Endothelial cell of umbilical vein (primary cell): ENCODE data around the gene CALHM1. TPM values are rescaled to one million over a fixed set of nuclear protein-coding genes. Genes with fewer than 3 reads are reported as not detected.

Experiments
- BruUV-seq: library from RNA; stranded (reverse); fragments of 400-500 nt; replicated peaks from 2 replicates; lab custom pipeline; 2021; lab: Mats Ljungman, UMichigan
- CTCF ChIA-PET: fragments of 300-600, 350-600 bp; sonication (Branson Sonifier 250); formaldehyde crosslinking; loops from one replicate; lab custom pipeline; 2021; ENCODE audit warnings: antibody characterized with exemption, inconsistent platforms; lab: Charles Lee
- POLR2A ChIA-PET: fragments of 300-600, 350-600 bp; sonication (Branson Sonifier 250); formaldehyde crosslinking; loops from one replicate; lab custom pipeline; 2021; ENCODE audit warnings: antibody characterized with exemption, inconsistent platforms; lab: Charles Lee
- DNase-seq: peaks from one replicate; pipeline ENCODE4 v3.0.0-alpha.2; 2011; ENCODE audit warnings: low read depth, low spot score
- FAIRE-seq: peaks from 2 replicates; lab custom pipeline; 2011; peaks lifted over from hg19 to GRCh38; lab: Jason Lieb, UNC
- H2AFZ ChIP-seq: 2 replicates; pipeline ENCODE4 v1.6.0; 2012; ENCODE audit warnings: low read depth, low read length, control low read depth, inconsistent platforms
- H3K27ac ChIP-seq: 2 replicates; pipeline ENCODE4 v1.5.1; 2011; ENCODE audit warnings: low read depth, mild to moderate bottlenecking, control low read depth, low read length, moderate library complexity; ENCODE audit not compliant: insufficient read depth
- H3K27me3 ChIP-seq, 2 experiments: 2 replicates each; pipeline versions ENCODE4 v1.6.0 to v1.6.1; 2011; ENCODE audit warnings: low read length in 2 of 2, mixed read lengths in 1 of 2; ENCODE audit not compliant: control insufficient read depth in 2 of 2, insufficient read depth in 2 of 2
- H3K36me3 ChIP-seq, 2 experiments: 2 replicates in 1 of 2; 3 replicates in 1 of 2; pipeline ENCODE4 v1.5.1; 2011; ENCODE audit warnings: low read length in 2 of 2, mild to moderate bottlenecking in 1 of 2, moderate library complexity in 1 of 2; ENCODE audit not compliant: control insufficient read depth in 2 of 2, insufficient read depth in 2 of 2; ENCODE audit errors: extremely low read depth in 1 of 2
- H3K4me1 ChIP-seq: 3 replicates; pipeline ENCODE4 v1.5.1; 2011; ENCODE audit warnings: mild to moderate bottlenecking, low read length; ENCODE audit not compliant: control insufficient read depth, insufficient read depth; ENCODE audit errors: extremely low read depth
- H3K4me2 ChIP-seq: 2 replicates; pipeline ENCODE4 v1.6.1; 2011; ENCODE audit warnings: low read length, control low read depth, mixed read lengths; ENCODE audit not compliant: insufficient read depth
- H3K4me3 ChIP-seq, 3 experiments: fragments of 200-600 bp in 1 of 3; sonication (generic), shearing (Covaris generic) in 1 of 3; replicated peaks in 1 of 3; 2 replicates each; pipeline ENCODE4 v1.5.1; 2011 to 2016; ENCODE audit warnings: control low read depth in 3 of 3, low read length in 3 of 3, mild to moderate bottlenecking in 2 of 3, inconsistent platforms in 1 of 3, low read depth in 1 of 3, moderate library complexity in 1 of 3; ENCODE audit not compliant: insufficient read depth in 1 of 3
- H3K79me2 ChIP-seq: 2 replicates; pipeline ENCODE4 v1.6.0; 2012; ENCODE audit warnings: low read length, inconsistent platforms; ENCODE audit not compliant: control insufficient read depth, insufficient read depth
- H3K9ac ChIP-seq: replicated peaks from 2 replicates; pipeline ENCODE3; 2011; ENCODE audit warnings: low read length, control low read depth; ENCODE audit not compliant: insufficient read depth; ENCODE audit errors: extremely low read depth
- H3K9me1 ChIP-seq: replicated peaks from 3 replicates; pipeline ENCODE4 v1.6.0; 2011; ENCODE audit warnings: mild to moderate bottlenecking, low read length; ENCODE audit not compliant: control insufficient read depth, insufficient read depth; ENCODE audit errors: extremely low read depth
- H3K9me3 ChIP-seq: replicated peaks from 2 replicates; pipeline ENCODE4 v1.5.1; 2012; ENCODE audit warnings: low read length, inconsistent platforms; ENCODE audit not compliant: control insufficient read depth, insufficient read depth
- H4K20me1 ChIP-seq: replicated peaks from 2 replicates; pipeline ENCODE3; 2011; ENCODE audit warnings: mild to moderate bottlenecking, low read length; ENCODE audit not compliant: control insufficient read depth, insufficient read depth; ENCODE audit errors: extremely low read depth
- EZH2 ChIP-seq: IDR thresholded peaks from 2 replicates; pipeline ENCODE4 v1.6.1; 2012; ENCODE audit warnings: borderline replicate concordance, low read depth, mild to moderate bottlenecking, moderate library complexity, low read length, inconsistent platforms; ENCODE audit not compliant: severe bottlenecking
- FOS ChIP-seq: IDR thresholded peaks from 2 replicates; pipeline ENCODE4 v1.6.1; 2011; ENCODE audit warnings: mild to moderate bottlenecking, low read length, moderate library complexity, borderline replicate concordance; ENCODE audit not compliant: insufficient read depth
- GATA2 ChIP-seq: IDR thresholded peaks from 2 replicates; pipeline ENCODE4 v1.7.0; 2011; ENCODE audit warnings: low read depth, mild to moderate bottlenecking, moderate library complexity, mixed read lengths, low read length; ENCODE audit not compliant: insufficient read length, insufficient read depth
- JUN ChIP-seq: IDR thresholded peaks from 2 replicates; pipeline ENCODE4 v1.6.1; 2011; ENCODE audit warnings: borderline replicate concordance, low read depth; ENCODE audit not compliant: insufficient read length, insufficient read depth
- MYC ChIP-seq: IDR thresholded peaks from one replicate; pipeline ENCODE4 v1.6.1; 2011; ENCODE audit warnings: mild to moderate bottlenecking, low read depth, low read length
- POLR2A ChIP-seq: IDR thresholded peaks from 2 replicates; pipeline ENCODE4 v1.6.1; 2012; ENCODE audit warnings: low read depth, mild to moderate bottlenecking, control low read depth, low read length
- POLR2AphosphoS5 ChIP-seq: IDR thresholded peaks from 2 replicates; pipeline ENCODE4 v1.6.1; 2012; ENCODE audit warnings: low read depth, mild to moderate bottlenecking, control low read depth, low read length, moderate library complexity; ENCODE audit not compliant: insufficient read depth
- dilution Hi-C: fragments of 300-500 bp; cut with MboI; formaldehyde crosslinking; loops from one replicate; pipeline ENCODE4 v1.15.0; 2019; ENCODE audit warnings: low sequenced_read_pairs; ENCODE audit not compliant: extremely low pct_ligation_motif_present
- intact Hi-C: fragments of 100-400 bp; cut with micrococcal nuclease; formaldehyde crosslinking; loops from one replicate; pipeline ENCODE4 v1.10.0; 2022
- polyA plus RNA-seq, 4 experiments: library from polyadenylated mRNA; depleted of rRNA in 3 of 4; stranded (reverse) in 3 of 4; unstranded in 1 of 4; fragments of >200 nt; gene quantifications; 2 replicates each; pipeline versions ENCODE4 v1.2.1 to v1.2.3, GENCODE V29; 2011 to 2012; ENCODE audit warnings: missing spikeins in 1 of 4
- total RNA-seq: library from RNA; stranded (reverse); gene quantifications from 2 replicates; pipeline ENCODE4 v1.2.3, GENCODE V29; 2021
- TF ChIP-seq, protein P1 (sequence below): IDR thresholded peaks from 2 replicates; pipeline ENCODE4 v1.6.1; 2011; ENCODE audit not compliant: insufficient read depth, insufficient read length
- TF ChIP-seq, protein P2 (sequence below), 2 donors: IDR thresholded peaks; 1 replicate in 1 of 2; 2 replicates in 1 of 2; pipeline ENCODE4 v1.5.1; 2011; ENCODE audit warnings: low read length in 2 of 2, mild to moderate bottlenecking in 2 of 2, moderate library complexity in 2 of 2, control low read depth in 1 of 2, inconsistent platforms in 1 of 2, low read depth in 1 of 2; ENCODE audit not compliant: insufficient read depth in 1 of 2; ENCODE audit errors: extremely low read depth in 1 of 2

Gene CALHM1
- total and polyA plus RNA-seq, 2 donors (not counting 3 experiments of a cell fraction or from before 2014, with no cell fraction given): not detected

DNA sequence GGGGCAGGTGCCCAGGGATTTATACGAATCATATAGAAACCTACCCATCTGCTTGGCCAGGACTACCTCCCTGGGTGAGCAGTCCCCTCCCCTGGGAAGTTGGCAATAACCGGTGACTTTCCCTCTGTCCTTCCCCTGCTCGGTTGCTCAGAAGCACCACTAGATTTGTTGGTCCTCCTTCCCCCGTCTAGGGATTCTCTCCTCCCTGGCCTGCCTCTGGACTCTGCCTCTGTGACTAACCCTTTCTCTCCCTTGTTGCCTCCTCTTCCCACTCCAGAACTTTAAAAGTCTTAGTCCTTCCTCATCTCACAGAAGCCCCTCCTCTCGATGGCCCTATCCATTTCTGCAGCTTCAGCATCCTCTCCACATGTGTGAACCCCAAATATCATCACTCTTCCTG is 10.5 kb upstream of the CALHM1 start:
- ChIA-PET CTCF (interaction anchor here (0.7 to 1.5 kb wide), 5 partner anchors 11 to 24 kb away, joined by 3 to 5 read pairs (median 3); no protein-coding TSS in a partner anchor), POLR2A (no interaction called here)
- Histone ChIP-seq H3K36me3 (no peaks in the 10 kb centered on the region), H3K9ac (no peak overlapping the region), H3K4me1 (no peaks in the 10 kb centered on the region), H3K4me2 (no peak overlapping the region), H3K79me2 (no peaks in the 10 kb centered on the region), H3K27ac (no peak overlapping the region), H3K9me3 (no peaks in the 10 kb centered on the region), H3K4me3 (no peak overlapping the region), H3K27me3 (peaks cover 1 to 6% of the 10 kb centered on the region in 2 experiments), H2AFZ (no peak overlapping the region), H3K9me1 (no peaks in the 10 kb centered on the region), H4K20me1 (no peaks in the 10 kb centered on the region)
- intact Hi-C loops (no loop called here), dilution Hi-C loops (no loop called here)
- DNase-seq: no peak
- TF ChIP-seq GATA2 (no peak), POLR2AphosphoS5 (no peak), FOS (no peak), POLR2A (no peak), MYC (no peak), EZH2 (no peak), JUN (no peak)
- TF ChIP-seq, protein P1, sequence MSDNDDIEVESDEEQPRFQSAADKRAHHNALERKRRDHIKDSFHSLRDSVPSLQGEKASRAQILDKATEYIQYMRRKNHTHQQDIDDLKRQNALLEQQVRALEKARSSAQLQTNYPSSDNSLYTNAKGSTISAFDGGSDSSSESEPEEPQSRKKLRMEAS: no peak
- TF ChIP-seq, protein P2, sequence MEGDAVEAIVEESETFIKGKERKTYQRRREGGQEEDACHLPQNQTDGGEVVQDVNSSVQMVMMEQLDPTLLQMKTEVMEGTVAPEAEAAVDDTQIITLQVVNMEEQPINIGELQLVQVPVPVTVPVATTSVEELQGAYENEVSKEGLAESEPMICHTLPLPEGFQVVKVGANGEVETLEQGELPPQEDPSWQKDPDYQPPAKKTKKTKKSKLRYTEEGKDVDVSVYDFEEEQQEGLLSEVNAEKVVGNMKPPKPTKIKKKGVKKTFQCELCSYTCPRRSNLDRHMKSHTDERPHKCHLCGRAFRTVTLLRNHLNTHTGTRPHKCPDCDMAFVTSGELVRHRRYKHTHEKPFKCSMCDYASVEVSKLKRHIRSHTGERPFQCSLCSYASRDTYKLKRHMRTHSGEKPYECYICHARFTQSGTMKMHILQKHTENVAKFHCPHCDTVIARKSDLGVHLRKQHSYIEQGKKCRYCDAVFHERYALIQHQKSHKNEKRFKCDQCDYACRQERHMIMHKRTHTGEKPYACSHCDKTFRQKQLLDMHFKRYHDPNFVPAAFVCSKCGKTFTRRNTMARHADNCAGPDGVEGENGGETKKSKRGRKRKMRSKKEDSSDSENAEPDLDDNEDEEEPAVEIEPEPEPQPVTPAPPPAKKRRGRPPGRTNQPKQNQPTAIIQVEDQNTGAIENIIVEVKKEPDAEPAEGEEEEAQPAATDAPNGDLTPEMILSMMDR (IDR thresholded peaks at IDR 0.05; ENCODE audit: extremely low read depth in 1 of 2, insufficient read depth in 1 of 2, low read depth in 1 of 2, low read length in 2 of 2): no peak
- no peak for FAIRE-seq
- BruUV-seq: no TSS peak
